HepG2 (cell line): ENCODE results near the gene GTF2A1. TPM values are rescaled to one million over a fixed set of nuclear protein-coding genes. Genes with fewer than 3 reads are reported as not detected.

ENCODE experiments used
- CAMTA2 ChIP-seq: sonication (generic); formaldehyde crosslinking; IDR thresholded peaks from 2 replicates; pipeline ENCODE4 v1.4.0; 2020; ENCODE audit warnings: mild to moderate bottlenecking, missing genetic modification reagents, borderline replicate concordance
- CERS6 ChIP-seq: sonication (generic); formaldehyde crosslinking; IDR thresholded peaks from 2 replicates; pipeline ENCODE4 v1.5.0; 2020; ENCODE audit warnings: missing genetic modification reagents
- CREM ChIP-seq, 2 experiments: sonication (generic) in 1 of 2; formaldehyde crosslinking in 1 of 2; IDR thresholded peaks; 2 replicates each; pipeline versions ENCODE4 v1.4.0 to v1.6.1; 2016 to 2020; ENCODE audit warnings: antibody characterized with exemption in 1 of 2, mild to moderate bottlenecking in 1 of 2, missing genetic modification reagents in 1 of 2
- CTCF ChIP-seq: sonication (generic); formaldehyde crosslinking; IDR thresholded peaks from 2 replicates; pipeline ENCODE4 v1.5.0; 2020; ENCODE audit warnings: mild to moderate bottlenecking, missing genetic modification reagents, moderate library complexity
- EZH2 ChIP-seq: conservative IDR thresholded peaks from 2 replicates; pipeline ENCODE4 v1.6.1; 2012; ENCODE audit warnings: mild to moderate bottlenecking, low read depth, low read length, moderate library complexity
- MEIS1 ChIP-seq: sonication (generic); formaldehyde crosslinking; IDR thresholded peaks from 2 replicates; pipeline ENCODE4 v1.9.0; 2021; ENCODE audit warnings: mild to moderate bottlenecking, missing genetic modification reagents, moderate library complexity, borderline replicate concordance
- MIER3 ChIP-seq: IDR thresholded peaks from 2 replicates; pipeline ENCODE4 v1.6.1; 2016; ENCODE audit warnings: missing compliant biosample characterization, borderline replicate concordance
- MTF2 ChIP-seq: sonication (generic); formaldehyde crosslinking; IDR thresholded peaks from 2 replicates; pipeline ENCODE4 v1.5.0; 2020; ENCODE audit warnings: missing genetic modification reagents, borderline replicate concordance
- NR2C2 ChIP-seq: sonication (generic); formaldehyde crosslinking; IDR thresholded peaks from 2 replicates; pipeline ENCODE4 v1.4.0; 2020; ENCODE audit warnings: missing genetic modification reagents, mild to moderate bottlenecking, moderate library complexity, borderline replicate concordance
- PHB2 ChIP-seq: fragments of 450-650 bp; IDR thresholded peaks from 2 replicates; pipeline ENCODE4 v1.6.1; 2018; ENCODE audit not compliant: partially characterized antibody
- PLRG1 ChIP-seq: fragments of 450-650 bp; conservative IDR thresholded peaks from 2 replicates; pipeline ENCODE4 v1.6.1; 2016
- POLR2AphosphoS2 ChIP-seq: IDR thresholded peaks from 2 replicates; pipeline ENCODE4 v1.6.1; 2011; ENCODE audit warnings: low read depth, low read length, improper control_type of control experiment
- RBFOX2 ChIP-seq: fragments of 200-400 bp; formaldehyde crosslinking; IDR thresholded peaks from 2 replicates; pipeline ENCODE4 v1.6.1; 2017; ENCODE audit warnings: low read depth, mild to moderate bottlenecking, low read length
- SNAI1 ChIP-seq: sonication (generic); formaldehyde crosslinking; IDR thresholded peaks from 2 replicates; pipeline ENCODE4 v1.5.0; 2020; ENCODE audit warnings: mild to moderate bottlenecking, missing genetic modification reagents, borderline replicate concordance
- SNAPC2 ChIP-seq: sonication (generic); formaldehyde crosslinking; IDR thresholded peaks from 2 replicates; pipeline ENCODE4 v1.8.1; 2022; ENCODE audit warnings: mild to moderate bottlenecking, missing genetic modification reagents
- SP1 ChIP-seq, 2 experiments: fragments of 450-650 bp in 1 of 2; sonication (generic) in 1 of 2; formaldehyde crosslinking in 1 of 2; IDR thresholded peaks; 2 replicates each; pipeline versions ENCODE4 v1.4.0 to v1.6.1; 2016 to 2020; ENCODE audit warnings: missing genetic modification reagents in 1 of 2
- SRSF4 ChIP-seq: fragments of 200-400 bp; formaldehyde crosslinking; IDR thresholded peaks from one replicate; pipeline ENCODE4 v1.6.1; 2018; ENCODE audit warnings: mild to moderate bottlenecking, low read depth, low read length, moderate library complexity; ENCODE audit not compliant: poor library complexity, severe bottlenecking
- SRSF9 ChIP-seq: fragments of 200-400 bp; formaldehyde crosslinking; IDR thresholded peaks from 2 replicates; pipeline ENCODE4 v1.6.1; 2018; ENCODE audit warnings: borderline replicate concordance, mild to moderate bottlenecking, low read depth, low read length; ENCODE audit not compliant: insufficient read depth, poor library complexity, severe bottlenecking
- SRY ChIP-seq: sonication (generic); formaldehyde crosslinking; IDR thresholded peaks from 2 replicates; pipeline ENCODE4 v1.8.0; 2022; ENCODE audit warnings: mild to moderate bottlenecking, missing genetic modification reagents
- TMF1 ChIP-seq: sonication (generic); formaldehyde crosslinking; IDR thresholded peaks from 2 replicates; pipeline ENCODE4 v1.8.1; 2022; ENCODE audit warnings: low read depth, missing genetic modification reagents
- U2AF1 ChIP-seq: fragments of 200-400 bp; formaldehyde crosslinking; optimal IDR thresholded peaks from 2 replicates; pipeline ENCODE3; 2017; ENCODE audit warnings: mild to moderate bottlenecking, low read depth, low read length
- ZFP37 ChIP-seq: sonication (generic); formaldehyde crosslinking; IDR thresholded peaks from 2 replicates; pipeline ENCODE4 v1.4.0; 2020; ENCODE audit warnings: missing genetic modification reagents, borderline replicate concordance
- ZFP82 ChIP-seq: sonication (generic); formaldehyde crosslinking; IDR thresholded peaks from 2 replicates; pipeline ENCODE4 v1.5.1; 2020; ENCODE audit warnings: mild to moderate bottlenecking, missing genetic modification reagents, borderline replicate concordance
- ZNF225 ChIP-seq: sonication (generic); formaldehyde crosslinking; IDR thresholded peaks from 2 replicates; pipeline ENCODE4 v1.4.0; 2020; ENCODE audit warnings: mild to moderate bottlenecking, missing genetic modification reagents
- ZNF510 ChIP-seq: sonication (generic); formaldehyde crosslinking; IDR thresholded peaks from 2 replicates; pipeline ENCODE4 v1.4.0; 2020; ENCODE audit warnings: low read depth, mild to moderate bottlenecking, missing genetic modification reagents
- ZNF619 ChIP-seq: sonication (generic); formaldehyde crosslinking; IDR thresholded peaks from 2 replicates; pipeline ENCODE4 v1.4.0; 2020; ENCODE audit warnings: mild to moderate bottlenecking, missing genetic modification reagents
- polyA plus RNA-seq, 8 experiments: library from polyadenylated mRNA; depleted of rRNA in 3 of 8; stranded (reverse) in 7 of 8; unstranded in 1 of 8; fragments of >200 nt; fragmentation: Illumina TruSeq in 4 of 8; extraction: Trizol in 4 of 8; gene quantifications; 2 replicates each; pipeline versions ENCODE4 v1.2.1 to v1.2.3, GENCODE V29; 2011 to 2016; ENCODE audit warnings: low read depth in 4 of 8, missing spikeins in 1 of 8, mixed read lengths in 1 of 8; ENCODE audit not compliant: insufficient read depth in 1 of 8
- total RNA-seq, 5 experiments: library from RNA; depleted of rRNA; stranded (reverse); fragments of >200 nt; fragmentation: Illumina TruSeq; extraction: Trizol; gene quantifications; 2 replicates each; pipeline ENCODE4 v1.2.3, GENCODE V29; 2016; ENCODE audit warnings: low read depth in 1 of 5
- TF ChIP-seq, protein P1 (sequence below): sonication (generic); formaldehyde crosslinking; IDR thresholded peaks from 2 replicates; pipeline ENCODE4 v1.5.0; 2020; ENCODE audit warnings: missing genetic modification reagents

GTF2A1 gene
- total and polyA plus RNA-seq, 2 of the 13 experiments (the other 11 are each of a cell fraction or from before 2014, with no cell fraction given) = 14.9 to 17.5 TPM

DNA sequence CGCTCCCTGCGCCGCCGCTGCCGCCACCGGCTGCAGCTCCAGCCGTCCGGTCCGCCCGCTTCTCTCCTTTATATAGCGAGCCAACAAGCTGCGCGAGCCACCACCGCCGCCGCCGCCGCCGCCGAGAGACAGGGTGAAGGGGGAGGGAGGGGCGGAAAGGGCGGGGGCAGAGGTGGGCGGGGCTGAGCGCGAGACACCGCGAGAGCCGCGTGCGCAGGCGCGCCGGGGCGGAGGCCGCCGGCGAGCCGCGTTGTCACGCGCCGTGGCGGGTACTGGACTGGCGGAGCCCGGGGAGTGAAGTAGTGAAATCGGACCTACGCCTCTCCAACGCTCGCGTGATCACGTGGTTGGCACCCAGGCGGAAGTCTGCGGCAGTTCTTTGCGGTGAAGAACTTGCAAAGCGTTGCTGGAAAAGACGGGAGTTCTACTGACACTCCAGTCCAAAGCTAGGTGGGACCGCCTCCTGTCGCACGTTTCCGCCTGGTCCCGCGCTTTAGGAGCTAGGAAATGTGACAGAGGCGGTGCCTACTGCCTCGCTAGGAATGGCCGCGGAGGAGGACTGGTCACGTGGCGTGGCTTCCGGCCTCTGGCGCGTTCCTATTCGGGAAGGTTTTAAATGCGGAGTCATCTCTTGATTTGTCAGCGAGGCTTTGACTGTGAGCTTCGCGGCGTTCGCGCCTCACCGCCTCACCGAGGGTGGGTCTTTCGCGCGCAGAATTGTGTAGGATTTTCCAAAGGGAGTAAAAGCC is at the start of gene GTF2A1 (continued):
- TF ChIP-seq MEIS1 (peak; percentile 68; the same call in 1 of the 2 replicates), SNAPC2 (CRISPR knock-in tag) (no peak), MTF2 (CRISPR knock-in tag) (peak; percentile 70; the same call in 1 of the 2 replicates), ZNF510 (CRISPR knock-in tag) (peak; percentile 97), ZNF619 (CRISPR knock-in tag) (peak; percentile 87; the same call in 1 of the 2 replicates), CTCF (no peak), NR2C2 (CRISPR knock-in tag) (peak; percentile 69), ZFP82 (CRISPR knock-in tag) (peak; percentile 91), PLRG1 (no peak), SRSF9 (no peak), CREM (IDR thresholded peaks at IDR 0.05) (peak; percentile 81), CREM (CRISPR knock-in tag; IDR thresholded peaks at IDR 0.05) (no peak), SRSF4 (no peak), U2AF1 (no peak), SP1 (IDR thresholded peaks at IDR 0.05) (no peak), SP1 (CRISPR knock-in tag; IDR thresholded peaks at IDR 0.05) (no peak; the same call in 1 of the 2 replicates), ZNF225 (CRISPR knock-in tag) (no peak), RBFOX2 (peak; percentile 91), EZH2 (no peak), MIER3 (no peak), SNAI1 (CRISPR knock-in tag) (peak; percentile 83; the same call in 1 of the 2 replicates), CERS6 (CRISPR knock-in tag) (no peak; the same call in 1 of the 2 replicates), ZFP37 (CRISPR knock-in tag) (0 out of 2 replicates have a peak, but pooled peaks have one; percentile 31), CAMTA2 (CRISPR knock-in tag) (no peak), PHB2 (no peak), POLR2AphosphoS2 (no peak; the same call in 1 of the 2 replicates), SRY (CRISPR knock-in tag) (peak; percentile 67; the same call in 1 of the 2 replicates), TMF1 (no peak)
- TF ChIP-seq, protein P1, sequence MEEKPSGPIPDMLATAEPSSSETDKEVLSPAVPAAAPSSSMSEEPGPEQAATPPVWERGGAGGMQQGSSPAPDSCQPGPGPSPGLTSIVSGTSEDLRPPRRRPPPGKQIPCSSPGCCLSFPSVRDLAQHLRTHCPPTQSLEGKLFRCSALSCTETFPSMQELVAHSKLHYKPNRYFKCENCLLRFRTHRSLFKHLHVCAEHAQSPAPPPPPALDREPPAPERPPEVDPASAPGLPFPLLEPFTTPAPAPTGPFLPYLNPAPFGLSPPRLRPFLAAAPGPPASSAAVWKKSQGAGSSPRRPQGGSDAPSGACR = peak; percentile 73; the same call in 1 of the 2 replicates
